Stimulated activated CD4-positive, alpha-beta T cell treated with anti-CD3 and anti-CD28 coated beads, Interleukin-4, amount 100 ng/mL, for 48 hours (primary cell): ENCODE measurements around the gene PARD3.
"Not testable (repeated sequence)": the region's sequence is repeated elsewhere in the genome, so short reads cannot be mapped to it uniquely, and the experiment has no call there.

ENCODE experiments used
- DNase-seq, 2 donors: peaks; one replicate each; pipeline ENCODE4 v3.0.0-alpha.2; 2020; ENCODE audit warnings: low read depth in 2 of 2

PARD3 gene

DNA sequence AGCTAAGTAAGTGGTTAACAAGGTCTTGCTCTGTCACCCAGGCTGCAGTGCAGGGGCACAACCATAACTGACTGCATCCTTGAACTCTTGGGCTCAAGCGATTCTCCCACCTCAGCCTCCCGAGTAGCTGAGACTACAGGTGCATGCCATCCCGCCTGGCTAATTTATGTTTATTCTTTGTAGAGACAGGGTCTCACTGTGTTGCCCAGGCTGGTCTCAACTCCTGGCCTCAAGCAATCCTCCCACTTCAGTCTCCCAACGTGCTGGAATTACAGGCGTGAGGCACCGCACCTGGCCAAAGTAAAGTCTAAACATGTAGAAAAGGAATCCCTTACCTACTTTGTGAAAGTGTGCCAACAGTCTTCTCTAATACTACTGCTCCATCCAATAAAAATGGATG is 17.9 kb downstream of the PARD3 start:
- DNase-seq: no peak

DNA sequence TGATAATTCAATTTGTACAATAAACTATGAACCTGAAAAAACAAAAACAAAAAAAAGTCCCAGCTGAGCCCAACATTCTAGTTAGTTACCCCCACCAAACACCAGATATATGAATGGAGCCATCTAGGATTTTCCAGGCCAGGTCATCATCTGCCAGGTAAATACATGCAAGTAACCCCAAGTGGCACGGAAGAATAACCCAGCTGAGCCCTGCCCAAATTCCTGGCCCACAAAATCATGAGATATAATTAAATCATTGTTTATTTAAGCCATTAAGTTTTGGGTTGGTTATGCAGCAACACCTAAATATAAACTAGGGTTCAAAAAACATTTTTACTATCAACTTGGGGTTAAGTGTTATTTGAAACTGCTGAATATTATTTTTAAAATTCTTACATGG is 19.0 kb downstream of the PARD3 start:
- no peak for DNase-seq

DNA sequence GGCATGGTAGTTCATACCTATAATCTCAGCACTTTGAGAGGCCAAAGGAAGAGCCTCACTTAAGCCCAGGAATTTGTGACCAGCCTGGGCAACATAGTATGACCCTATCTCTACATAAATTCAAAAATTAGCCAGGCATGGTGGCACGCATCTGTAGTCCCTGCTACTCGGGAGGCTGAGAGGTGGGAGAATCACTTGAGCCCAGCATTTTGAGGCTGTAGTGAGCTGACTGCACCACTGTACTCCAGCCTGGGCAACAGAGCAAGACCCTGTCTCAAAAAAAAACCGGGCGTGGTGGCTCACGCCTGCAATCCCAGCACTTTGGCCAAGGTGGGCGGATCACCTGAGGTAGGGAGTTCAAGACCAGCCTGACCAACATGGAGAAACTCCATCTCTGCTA is 19.8 kb downstream of the PARD3 start:
- DNase-seq: no peak

DNA sequence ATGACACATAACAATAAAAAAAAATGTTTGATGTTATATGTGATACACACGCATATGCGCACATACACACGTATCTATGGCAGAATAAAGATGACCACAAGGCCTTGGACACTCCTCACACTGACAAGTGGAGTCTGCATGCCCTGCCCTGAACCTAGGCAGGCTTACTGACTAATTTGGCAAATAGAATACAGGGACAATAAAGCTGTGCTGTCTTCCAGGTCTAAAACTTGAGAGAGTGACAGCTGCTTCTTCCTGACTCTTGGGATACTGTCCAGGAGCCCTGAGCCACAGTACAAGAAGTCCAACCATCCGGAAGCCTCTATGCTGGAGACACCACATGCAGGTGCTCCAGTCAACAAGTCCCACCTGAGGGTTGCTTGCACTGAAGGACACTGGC is 20.3 kb downstream of the PARD3 start:
- DNase-seq: no peak

DNA sequence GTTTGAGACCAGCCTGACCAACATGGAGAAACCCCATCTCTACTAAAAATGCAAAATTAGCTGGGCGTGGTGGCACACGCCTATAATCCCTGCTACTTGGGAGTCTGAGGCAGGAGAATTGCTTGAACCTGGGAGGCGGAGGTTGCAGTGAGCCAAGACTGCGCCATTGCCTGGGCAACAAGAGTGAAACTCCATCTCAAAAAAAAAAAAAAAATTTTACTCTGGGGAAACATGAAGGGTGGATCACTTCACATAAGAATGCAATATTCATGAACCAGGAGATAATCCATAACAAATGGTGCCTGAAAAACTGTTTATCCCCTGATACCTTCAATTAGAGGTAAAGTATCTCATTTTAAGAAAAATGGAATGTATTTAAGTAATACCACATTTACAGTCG is 21.5 kb downstream of the PARD3 start:
- DNase-seq: not testable (repeated sequence)

DNA sequence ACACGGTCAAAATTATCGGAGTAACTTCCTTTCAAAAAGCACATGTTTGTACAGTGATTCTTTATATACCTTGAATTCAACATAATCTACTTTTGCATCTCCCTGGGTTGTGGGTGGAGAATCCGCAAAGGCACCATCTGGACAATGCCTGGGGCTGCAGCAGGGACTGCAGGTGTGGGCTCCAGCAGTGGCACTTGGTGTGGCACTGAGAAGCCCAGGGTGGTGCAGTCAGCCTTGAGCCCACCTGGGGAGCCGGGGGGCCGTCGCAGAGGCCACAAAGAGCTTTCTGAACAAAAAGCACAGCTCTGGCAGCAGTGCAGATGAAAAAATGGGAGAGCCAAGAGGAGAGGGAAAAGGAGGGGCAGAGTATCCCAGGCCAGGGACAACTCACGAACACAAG is 22.2 kb downstream of the PARD3 start:
- no peak for DNase-seq

DNA sequence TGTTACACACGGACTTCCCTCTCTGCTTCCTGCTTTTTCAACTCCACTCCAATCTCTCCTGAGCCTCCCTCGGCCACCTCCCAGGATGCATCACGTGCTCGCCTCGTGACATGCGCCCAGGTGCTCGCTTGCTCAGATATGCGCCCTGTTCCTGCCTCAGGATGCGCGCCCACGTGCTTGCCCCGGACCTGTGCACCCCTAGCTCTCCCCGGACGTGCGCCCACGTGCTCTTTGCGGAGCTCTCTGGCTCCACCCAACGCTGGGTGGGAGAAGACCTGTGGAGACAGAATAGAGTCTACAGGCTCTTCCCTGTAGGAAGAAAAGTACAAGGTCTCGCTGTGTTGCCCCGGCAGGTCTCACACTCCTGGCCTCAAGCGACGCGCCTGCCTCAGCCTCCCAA is 23.1 kb downstream of the PARD3 start:
- DNase-seq: no peak

DNA sequence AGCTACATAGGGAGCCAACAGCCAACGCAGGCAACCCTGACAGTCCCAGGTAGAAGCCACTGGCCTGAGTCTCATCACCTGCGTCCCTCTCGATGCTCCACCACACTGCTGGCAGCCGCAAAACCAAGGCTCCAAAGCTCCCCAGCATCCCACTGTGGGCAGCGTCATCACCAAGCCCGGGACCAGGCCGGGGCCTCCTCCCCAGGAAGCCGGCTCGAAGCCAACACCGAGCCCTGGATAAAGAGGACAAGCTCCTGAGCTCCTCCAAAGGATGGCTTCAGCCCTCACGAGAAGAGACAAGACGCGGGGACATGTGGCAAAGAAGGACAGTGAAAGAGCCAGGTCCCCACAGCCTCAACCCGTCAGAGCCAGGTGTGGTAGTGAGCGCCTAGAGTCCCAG is 23.9 kb downstream of the PARD3 start:
- no peak for DNase-seq

DNA sequence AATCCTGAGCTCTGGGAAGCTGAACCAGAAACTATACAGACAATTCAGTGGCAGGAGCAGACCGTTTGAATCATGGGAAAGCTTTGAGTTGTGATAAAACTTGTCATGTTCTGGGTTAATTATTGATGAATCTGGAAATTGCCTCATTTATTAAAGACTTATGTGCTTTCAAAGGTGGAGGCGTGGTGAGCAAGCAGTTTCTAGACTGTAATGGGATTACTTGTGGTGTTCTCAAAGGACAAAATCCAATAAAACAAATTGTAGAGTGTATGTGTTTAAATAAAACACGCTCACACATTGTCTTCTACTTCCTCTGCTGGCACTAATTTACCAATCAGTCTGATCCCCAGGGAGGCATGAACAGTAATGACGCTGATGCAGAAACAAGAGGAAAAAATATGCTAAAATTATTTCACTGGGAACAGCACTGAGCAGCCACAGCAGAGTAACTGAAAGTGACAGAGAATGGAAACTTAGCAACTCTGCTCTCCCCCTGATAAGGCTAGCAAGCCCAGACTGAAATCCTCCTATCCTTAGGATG is 25.1 kb downstream of the PARD3 start:
- DNase-seq: no peak

DNA sequence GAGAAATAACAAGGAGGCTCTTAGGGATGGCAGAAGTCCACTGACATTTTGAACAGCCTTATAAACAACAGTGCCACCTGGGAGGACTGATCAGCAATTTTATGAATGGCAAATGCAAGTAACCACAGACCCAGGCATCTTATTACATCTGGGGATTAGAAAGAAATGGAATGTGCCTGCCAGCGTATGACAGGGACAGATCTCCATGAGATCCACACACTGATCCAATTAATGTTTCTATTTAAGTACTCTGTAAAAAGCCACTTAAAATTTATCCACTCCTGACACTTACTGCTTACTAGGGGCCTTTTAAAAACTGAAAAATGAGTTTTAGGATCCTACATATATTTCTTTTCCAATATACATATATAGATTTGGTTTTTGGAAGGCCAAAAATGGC is 28.6 kb downstream of the PARD3 start:
- DNase-seq: no peak

DNA sequence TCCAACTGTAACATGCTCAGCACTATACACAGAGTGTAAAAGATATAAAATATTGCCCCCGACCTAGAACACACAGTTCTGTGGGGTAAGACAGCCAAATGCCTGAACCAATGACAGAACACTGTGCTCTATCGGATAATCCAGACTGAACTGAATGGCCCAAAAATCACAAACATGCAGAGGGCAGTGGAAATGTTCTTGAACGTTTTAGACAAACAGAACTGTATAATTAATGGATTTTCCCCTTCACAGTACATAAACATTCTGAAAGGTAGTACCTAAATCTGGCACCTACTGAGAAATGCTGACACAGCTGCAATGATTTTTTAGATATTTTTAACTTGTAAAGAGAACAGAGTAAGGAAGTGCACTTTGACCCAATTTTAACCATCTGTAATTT is 33.4 kb downstream of the PARD3 start:
- no peak for DNase-seq

DNA sequence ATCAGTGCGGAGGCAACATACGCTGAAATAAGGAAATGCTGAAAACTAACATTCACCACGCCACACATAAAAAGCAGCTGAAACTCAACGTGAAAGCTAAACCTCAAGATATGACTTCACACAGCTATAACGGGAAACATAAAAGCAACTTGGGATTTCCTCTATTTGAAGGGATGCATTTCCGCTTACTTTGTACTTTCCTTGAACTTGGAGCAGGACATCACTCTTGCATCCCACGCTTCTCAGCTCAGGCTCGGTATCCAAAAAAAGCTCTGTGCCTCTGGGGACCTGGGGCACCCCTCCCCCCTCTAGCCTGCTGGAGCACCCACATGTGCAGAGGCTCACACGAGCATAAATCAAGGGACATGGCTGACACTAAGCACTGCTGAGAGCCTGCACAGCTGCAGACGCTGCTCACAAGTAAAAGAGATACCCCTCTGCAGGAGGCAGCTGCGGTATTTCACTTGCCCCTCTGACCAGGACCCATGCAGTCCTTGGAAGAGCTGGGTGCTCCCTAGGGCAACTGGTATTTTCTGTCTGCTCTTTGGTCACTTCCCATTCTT is 34.2 kb downstream of the PARD3 start:
- DNase-seq: no peak

DNA sequence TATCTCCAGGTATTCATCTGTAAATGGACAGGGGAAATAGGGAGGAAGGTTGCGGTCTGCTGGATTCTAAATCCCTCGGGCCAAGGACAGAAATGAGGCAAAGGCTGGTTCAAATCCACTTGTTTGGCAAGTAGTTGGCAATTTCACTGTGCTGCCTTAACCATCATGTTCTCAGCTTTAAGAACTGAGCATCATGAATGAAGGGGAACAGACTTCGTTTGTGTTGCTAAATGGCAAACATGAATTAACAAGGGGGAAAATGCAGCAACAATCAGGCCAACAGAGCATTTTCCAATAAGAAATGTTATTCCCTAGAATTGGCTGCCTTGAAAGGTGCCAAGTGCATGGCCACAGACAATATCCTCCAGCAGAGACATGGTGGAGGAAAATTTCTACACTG is 36.9 kb downstream of the PARD3 start:
- DNase-seq: no peak

DNA sequence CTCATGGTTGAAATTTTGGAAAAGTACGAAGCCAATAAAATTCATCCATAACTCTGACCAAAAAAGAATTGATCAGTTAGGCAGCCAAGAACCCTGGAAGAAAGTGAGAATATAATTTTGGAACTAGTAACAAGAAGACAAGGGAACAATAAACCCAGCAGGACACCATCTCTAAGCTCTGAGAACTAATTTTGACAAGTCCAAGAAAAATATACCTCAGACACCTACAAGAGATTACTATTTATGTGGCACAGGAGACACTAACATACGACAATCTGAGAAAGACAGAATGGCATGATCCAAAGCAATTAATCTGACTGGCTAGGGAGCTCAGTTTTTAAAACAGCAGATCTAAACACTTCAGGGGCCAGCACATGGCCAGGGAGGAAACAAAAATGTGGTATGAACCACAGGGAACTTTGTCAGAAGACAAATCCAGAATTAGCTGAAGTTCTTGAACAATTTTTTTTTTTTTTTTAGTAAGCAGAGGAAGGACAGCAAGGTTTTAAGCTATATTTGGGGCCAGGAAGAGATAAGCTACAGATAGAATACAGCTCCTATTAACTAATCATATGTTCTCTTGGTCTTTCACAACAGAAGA is 38.9 kb downstream of the PARD3 start:
- DNase-seq: no peak

DNA sequence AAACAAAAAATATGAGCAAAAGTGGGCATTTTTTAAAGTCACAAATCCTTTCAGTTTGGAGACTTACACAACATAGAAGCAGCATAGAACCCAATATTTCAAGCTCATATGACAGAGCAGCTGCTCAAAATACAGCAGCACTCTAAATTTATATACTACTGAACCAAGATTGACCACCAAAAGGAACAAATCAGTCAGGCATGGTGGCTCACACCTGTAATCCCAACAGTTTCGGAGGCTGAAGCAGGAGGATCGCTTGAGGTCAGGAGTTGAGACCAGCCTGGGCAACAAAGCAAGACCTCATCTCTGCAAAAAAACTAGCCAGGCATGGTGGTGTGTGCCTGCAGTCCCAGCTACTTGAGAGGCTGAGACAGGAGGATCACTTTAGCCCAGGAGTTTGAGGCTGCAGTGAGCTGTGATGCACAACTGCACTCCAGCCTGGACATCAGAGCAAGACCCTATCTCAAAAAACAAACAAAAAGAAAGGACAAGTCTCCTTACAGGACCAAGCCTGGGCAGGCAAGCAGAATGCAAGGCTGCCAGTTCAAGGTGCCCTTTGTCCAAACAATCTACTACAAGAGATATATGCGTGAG is 40.0 kb downstream of the PARD3 start:
- no peak for DNase-seq

DNA sequence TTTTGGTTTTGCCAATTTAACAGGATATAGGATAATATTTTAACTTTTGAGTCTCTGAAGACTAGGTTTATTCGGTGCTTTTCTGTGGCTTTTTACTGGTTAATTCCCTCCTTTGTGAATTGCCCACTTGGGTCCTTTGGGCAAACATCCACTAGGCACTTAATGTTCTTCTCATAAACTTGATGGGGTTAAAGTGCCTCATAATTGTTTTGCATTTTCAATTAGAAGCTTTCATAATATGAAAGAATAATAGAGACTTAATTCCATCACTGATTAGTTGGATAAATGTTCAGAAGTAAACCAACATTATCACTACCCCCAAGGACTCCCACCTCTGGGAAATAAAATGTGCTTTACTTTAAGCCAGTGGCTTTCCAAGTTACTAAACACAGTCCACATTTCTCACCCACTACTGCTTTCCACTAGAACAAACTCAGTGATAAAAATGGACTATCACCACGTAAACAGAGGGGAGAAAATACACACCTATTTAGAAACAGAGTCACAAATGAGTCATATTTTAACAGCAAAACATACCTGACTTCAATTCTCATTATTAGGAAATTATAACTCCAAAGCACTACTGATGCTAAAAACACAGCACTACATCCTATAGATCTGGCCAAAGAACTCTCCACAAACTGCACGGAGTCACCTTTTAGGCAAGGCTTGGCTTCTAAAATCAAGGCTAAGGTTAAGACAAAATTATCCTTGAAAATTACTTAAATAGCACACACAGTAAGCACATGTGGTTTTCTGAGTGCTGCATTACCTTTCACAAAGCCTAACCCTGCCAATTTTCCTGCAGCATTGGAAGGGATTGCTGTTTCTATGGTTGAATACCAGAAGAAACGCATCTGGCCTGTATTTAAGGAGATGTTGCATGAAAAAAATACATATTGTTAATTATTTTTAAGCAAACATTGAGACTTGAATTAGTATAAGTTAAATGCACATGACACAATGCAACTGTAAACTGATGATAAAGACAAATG is 41.2 kb downstream of the PARD3 start:
- no peak for DNase-seq

DNA sequence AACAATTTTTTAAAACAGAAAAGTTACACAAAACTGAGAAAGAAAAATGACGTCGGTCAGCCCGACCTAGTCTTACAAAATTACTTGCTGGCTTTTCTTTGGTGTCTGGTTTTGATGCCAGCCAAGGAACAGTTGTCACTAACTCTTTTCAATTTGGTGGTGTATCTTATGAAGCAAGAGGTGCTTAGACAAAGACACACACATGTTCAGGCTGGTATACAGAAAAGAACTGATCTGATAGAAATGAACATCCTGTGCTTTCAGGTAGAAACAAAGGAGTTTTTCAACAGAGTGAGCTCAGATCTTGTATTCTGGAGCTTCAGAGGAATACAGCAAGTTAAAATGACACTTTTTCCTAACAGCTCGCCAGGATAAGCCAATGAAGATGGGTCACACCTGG is 43.6 kb downstream of the PARD3 start:
- no peak for DNase-seq

DNA sequence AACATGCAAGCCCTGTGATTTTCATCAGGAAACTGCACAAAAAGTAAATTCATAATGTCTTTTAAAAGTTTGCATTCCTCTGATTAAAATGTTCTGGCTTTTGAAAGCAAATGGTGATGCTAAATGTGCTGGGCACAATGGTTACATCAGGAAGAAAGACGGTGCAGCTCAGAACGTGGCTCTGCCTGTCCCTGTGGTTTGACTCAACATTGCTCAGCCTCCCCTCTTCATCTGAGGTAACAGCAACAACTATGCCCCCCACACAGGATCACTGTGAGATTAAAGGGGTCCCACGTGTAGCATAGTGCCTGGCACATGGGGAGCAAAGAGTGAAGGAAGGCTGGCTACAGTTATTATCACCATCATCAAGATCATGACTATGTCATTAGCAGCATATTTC is 44.0 kb downstream of the PARD3 start:
- no peak for DNase-seq

DNA sequence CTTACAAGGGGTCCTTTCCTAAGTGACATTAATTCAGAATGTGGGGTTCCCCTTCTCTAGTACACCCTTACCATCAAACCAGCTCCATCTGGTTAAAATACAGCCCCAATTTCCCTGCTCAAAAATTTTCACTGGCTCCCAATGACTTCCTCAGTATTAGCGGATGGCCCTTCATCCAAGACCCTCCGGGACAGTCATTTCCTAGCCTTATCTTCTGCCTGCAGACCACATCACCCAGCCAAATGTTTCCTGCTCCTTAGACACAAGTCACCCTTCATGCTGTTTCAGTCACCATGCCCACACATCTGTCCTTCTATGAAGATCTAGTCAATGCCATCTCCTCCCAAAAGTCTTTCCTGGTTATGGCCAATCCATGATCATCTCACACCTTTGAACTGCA is 45.2 kb downstream of the PARD3 start:
- no peak for DNase-seq

DNA sequence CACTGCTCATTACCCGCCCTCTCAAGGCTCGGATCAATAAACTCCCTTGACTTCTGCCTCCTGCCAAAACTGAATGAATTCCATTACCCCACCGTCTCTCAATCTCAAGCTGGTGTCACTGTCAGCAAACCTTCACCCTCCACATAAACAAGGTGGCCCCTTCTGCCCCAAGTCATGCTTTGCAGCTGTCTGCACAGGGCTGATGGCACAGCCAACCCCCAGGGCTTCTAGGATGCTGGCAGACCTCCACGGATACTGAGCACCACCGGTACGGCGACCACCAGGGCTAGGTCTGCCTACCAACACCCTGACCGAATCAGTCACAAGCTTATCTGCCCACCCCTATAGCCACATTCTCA is 46.1 kb downstream of the PARD3 start:
- no peak for DNase-seq

DNA sequence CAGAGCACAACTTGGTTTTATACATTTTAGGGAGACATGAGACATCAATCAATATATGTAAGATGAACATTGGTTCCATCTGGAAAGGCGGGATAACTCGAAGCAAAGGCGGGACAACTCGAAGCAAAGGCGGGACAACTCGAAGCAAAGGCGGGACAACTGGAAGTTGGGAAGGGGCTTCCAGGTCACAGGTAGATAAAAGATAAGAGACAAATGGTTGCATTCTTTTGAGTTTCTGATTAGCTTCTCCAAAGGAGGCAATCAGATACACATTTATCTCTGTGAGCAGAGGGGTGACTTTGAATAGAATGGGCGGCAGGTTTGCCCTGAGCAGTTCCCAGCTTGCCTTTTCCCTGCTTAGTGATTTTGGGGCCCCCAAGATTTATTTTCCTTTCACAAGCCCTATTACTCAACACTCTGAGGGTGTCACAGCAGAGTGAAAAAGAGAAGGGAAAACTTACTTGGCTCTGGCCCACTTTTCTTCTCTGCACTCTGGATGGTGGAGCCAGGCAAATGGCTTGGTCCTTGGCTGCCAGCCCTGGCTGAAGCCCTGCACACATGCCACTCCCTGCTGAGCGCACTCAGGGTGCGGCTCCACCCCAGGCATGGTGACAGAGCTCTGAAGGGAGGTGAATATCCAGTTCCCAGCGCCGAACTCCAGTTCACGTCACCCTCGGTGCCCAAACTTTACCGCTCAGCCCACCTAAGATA is 46.7 kb downstream of the PARD3 start:
- DNase-seq: no peak
